ENCODE measurements around the gene BHLHA15.

- TF ChIP-seq CTCF (conservative IDR thresholded peaks at IDR 0.05 in 1 of 2, IDR thresholded peaks at IDR 0.05 in 1 of 2; ENCODE audit: extremely low read depth in 1 of 2, insufficient read depth in 1 of 2, low read depth in 1 of 2, low read length in 2 of 2) (no peak), EZH2 (IDR thresholded peaks at IDR 0.05; ENCODE audit: borderline replicate concordance, low read length) (no peak)
These were observed 43.6 kb upstream of the BHLHA15 start for GRCh38 chr7:98167653-98168052.
